ENCODE results near the gene UQCR10.

- TF ChIP-seq POLR2A (IDR thresholded peaks at IDR 0.05) (no peak), EP300 (IDR thresholded peaks at IDR 0.05) (no peak)
- TF ChIP-seq, protein P1, sequence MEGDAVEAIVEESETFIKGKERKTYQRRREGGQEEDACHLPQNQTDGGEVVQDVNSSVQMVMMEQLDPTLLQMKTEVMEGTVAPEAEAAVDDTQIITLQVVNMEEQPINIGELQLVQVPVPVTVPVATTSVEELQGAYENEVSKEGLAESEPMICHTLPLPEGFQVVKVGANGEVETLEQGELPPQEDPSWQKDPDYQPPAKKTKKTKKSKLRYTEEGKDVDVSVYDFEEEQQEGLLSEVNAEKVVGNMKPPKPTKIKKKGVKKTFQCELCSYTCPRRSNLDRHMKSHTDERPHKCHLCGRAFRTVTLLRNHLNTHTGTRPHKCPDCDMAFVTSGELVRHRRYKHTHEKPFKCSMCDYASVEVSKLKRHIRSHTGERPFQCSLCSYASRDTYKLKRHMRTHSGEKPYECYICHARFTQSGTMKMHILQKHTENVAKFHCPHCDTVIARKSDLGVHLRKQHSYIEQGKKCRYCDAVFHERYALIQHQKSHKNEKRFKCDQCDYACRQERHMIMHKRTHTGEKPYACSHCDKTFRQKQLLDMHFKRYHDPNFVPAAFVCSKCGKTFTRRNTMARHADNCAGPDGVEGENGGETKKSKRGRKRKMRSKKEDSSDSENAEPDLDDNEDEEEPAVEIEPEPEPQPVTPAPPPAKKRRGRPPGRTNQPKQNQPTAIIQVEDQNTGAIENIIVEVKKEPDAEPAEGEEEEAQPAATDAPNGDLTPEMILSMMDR (IDR thresholded peaks at IDR 0.05): no peak
Observed at GRCh38 chr22:29814003-29814402, 46.8 kb downstream of the UQCR10 start.
